HepG2 (cell line): ENCODE results near the gene EPB41L5. TPM values are rescaled to one million over a fixed set of nuclear protein-coding genes. Genes with fewer than 3 reads are reported as not detected.

ENCODE experiments used
- ATAC-seq: fragments of 200-7000 bp; cut with Tn5 transposase; 3 replicates; pipeline ENCODE4 v1.9.1; 2020; ENCODE audit warnings: mild to moderate bottlenecking, moderate library complexity
- BruUV-seq: library from RNA; stranded (reverse); fragments of 400-500 nt; replicated peaks from 2 replicates; lab custom pipeline; 2021; lab: Mats Ljungman, UMichigan
- CTCF ChIA-PET: fragments of 300-600 bp; formaldehyde crosslinking; extraction: SDS; loops from one replicate; lab custom pipeline; 2021; ENCODE audit warnings: low total read pairs, inconsistent platforms, low intra/inter-chr PET ratio; lab: Yijun Ruan, JAX
- POLR2A ChIA-PET: fragments of 350-600 bp; sonication (Branson Sonifier 250); formaldehyde crosslinking; loops from one replicate; lab custom pipeline; 2020; ENCODE audit warnings: antibody characterized with exemption, inconsistent platforms; lab: Yijun Ruan, JAX
- DNase-seq: peaks from one replicate; pipeline ENCODE4 v3.0.0-alpha.2; 2015; ENCODE audit warnings: low spot score
- FAIRE-seq: peaks from 3 replicates; lab custom pipeline; 2011; peaks lifted over from hg19 to GRCh38; lab: Jason Lieb, UNC
- H2AFZ ChIP-seq: one replicate; pipeline ENCODE4 v1.6.1; 2011; ENCODE audit warnings: low read length, inconsistent platforms
- H3K27ac ChIP-seq: fragments of 300-600 bp; 3 replicates; pipeline ENCODE4 v1.8.0; 2011; ENCODE audit warnings: mixed run types, mild to moderate bottlenecking, mixed read lengths, low read length, inconsistent platforms; ENCODE audit not compliant: insufficient read depth; ENCODE audit errors: extremely low read length
- H3K27me3 ChIP-seq, 2 experiments: fragments of 200-600 bp in 1 of 2; 2 replicates in 1 of 2; 3 replicates in 1 of 2; pipeline versions ENCODE4 v1.6.0 to v1.8.0; 2011; ENCODE audit warnings: low read length in 2 of 2, mild to moderate bottlenecking in 2 of 2, moderate library complexity in 2 of 2, inconsistent platforms in 1 of 2; ENCODE audit not compliant: insufficient read depth in 2 of 2, control insufficient read depth in 1 of 2
- H3K36me3 ChIP-seq, 2 experiments: fragments of 200-600 bp in 1 of 2; replicated peaks in 1 of 2; 2 replicates in 1 of 2; 3 replicates in 1 of 2; pipeline versions ENCODE4 v1.5.1 to v1.8.0; 2011; ENCODE audit warnings: low read length in 2 of 2, inconsistent platforms in 1 of 2; ENCODE audit not compliant: insufficient read depth in 2 of 2, control insufficient read depth in 1 of 2
- H3K4me1 ChIP-seq: 2 replicates; pipeline ENCODE4 v1.5.1; 2012; ENCODE audit warnings: low read length, inconsistent platforms; ENCODE audit not compliant: insufficient read depth
- H3K4me2 ChIP-seq: 2 replicates; pipeline ENCODE4 v1.6.0; 2011; ENCODE audit warnings: low read depth, low read length, inconsistent platforms
- H3K4me3 ChIP-seq, 3 experiments: fragments of 200-600 bp in 1 of 3; sonication (generic), shearing (Covaris generic) in 1 of 3; replicated peaks in 1 of 3; 2 replicates each; pipeline ENCODE4 v1.5.1; 2011 to 2016; ENCODE audit warnings: low read length in 3 of 3, inconsistent platforms in 2 of 3, low read depth in 2 of 3, mild to moderate bottlenecking in 2 of 3, control low read depth in 1 of 3, mixed read lengths in 1 of 3; ENCODE audit not compliant: insufficient read depth in 1 of 3
- H3K79me2 ChIP-seq: one replicate; pipeline ENCODE4 v1.6.1; 2011; ENCODE audit warnings: low read length, inconsistent platforms; ENCODE audit not compliant: insufficient read depth
- H3K9ac ChIP-seq: 2 replicates; pipeline ENCODE4 v1.6.0; 2011; ENCODE audit warnings: mild to moderate bottlenecking, low read depth, low read length, inconsistent platforms; ENCODE audit not compliant: insufficient read depth
- H3K9me3 ChIP-seq: 2 replicates; pipeline ENCODE4 v1.5.1; 2012; ENCODE audit warnings: mild to moderate bottlenecking, low read length
- H4K20me1 ChIP-seq: 2 replicates; pipeline ENCODE4 v1.6.0; 2011; ENCODE audit warnings: inconsistent platforms, mild to moderate bottlenecking, low read length, moderate library complexity; ENCODE audit not compliant: insufficient read depth
- KLF12 ChIP-seq: sonication (generic); formaldehyde crosslinking; IDR thresholded peaks from 2 replicates; pipeline ENCODE4 v1.4.0; 2020; ENCODE audit warnings: missing genetic modification reagents, borderline replicate concordance
- MBNL3 ChIP-seq: fragments of 250-450 bp; sonication (Bioruptor Pico); conservative IDR thresholded peaks from 2 replicates; pipeline ENCODE4 v1.8.0; 2022; ENCODE audit warnings: mild to moderate bottlenecking, inconsistent platforms
- PAX8 ChIP-seq: sonication (generic); formaldehyde crosslinking; IDR thresholded peaks from 2 replicates; pipeline ENCODE4 v1.8.0; 2022; ENCODE audit warnings: mild to moderate bottlenecking, missing genetic modification reagents, borderline replicate concordance
- PRMT3 ChIP-seq: sonication (generic); formaldehyde crosslinking; IDR thresholded peaks from 2 replicates; pipeline ENCODE4 v1.8.1; 2022; ENCODE audit warnings: low read depth, mild to moderate bottlenecking, moderate library complexity, missing genetic modification reagents, borderline replicate concordance
- SIX1 ChIP-seq: sonication (generic); formaldehyde crosslinking; IDR thresholded peaks from 2 replicates; pipeline ENCODE4 v1.4.0; 2020; ENCODE audit warnings: missing genetic modification reagents, borderline replicate concordance
- SNAPC2 ChIP-seq: sonication (generic); formaldehyde crosslinking; IDR thresholded peaks from 2 replicates; pipeline ENCODE4 v1.8.1; 2022; ENCODE audit warnings: mild to moderate bottlenecking, missing genetic modification reagents
- ZNF367 ChIP-seq: sonication (generic); formaldehyde crosslinking; IDR thresholded peaks from 2 replicates; pipeline ENCODE4 v1.4.0; 2020; ENCODE audit warnings: missing genetic modification reagents, borderline replicate concordance
- ZNF564 ChIP-seq: sonication (generic); formaldehyde crosslinking; IDR thresholded peaks from 2 replicates; pipeline ENCODE4 v1.8.1; 2023; ENCODE audit warnings: mild to moderate bottlenecking, missing genetic modification reagents
- ZNF788 ChIP-seq: sonication (generic); formaldehyde crosslinking; IDR thresholded peaks from 2 replicates; pipeline ENCODE4 v1.5.0; 2020; ENCODE audit warnings: mild to moderate bottlenecking, missing genetic modification reagents, borderline replicate concordance
- WGBS: methylation state at CpG from one replicate; pipeline ENCODE4 v1.1.6; 2017; ENCODE audit warnings: low lambda C conversion rate; 5-methylcytosine and 5-hydroxymethylcytosine counted together
- in situ Hi-C: cut with HindIII; loops from 2 replicates; pipeline ENCODE4 v1.10.0; 2017; ENCODE audit warnings: low pct_unique_long_range_greater_than_20kb; ENCODE audit not compliant: extremely low pct_ligation_motif_present
- intact Hi-C: fragments of 100-400 bp; cut with micrococcal nuclease; formaldehyde crosslinking; loops from one replicate; pipeline ENCODE4 v1.10.0; 2022; ENCODE audit not compliant: unreplicated experiment
- polyA plus RNA-seq, 8 experiments: library from polyadenylated mRNA; depleted of rRNA in 3 of 8; stranded (reverse) in 7 of 8; unstranded in 1 of 8; fragments of >200 nt; fragmentation: Illumina TruSeq in 4 of 8; extraction: Trizol in 4 of 8; gene quantifications; 2 replicates each; pipeline versions ENCODE4 v1.2.1 to v1.2.3, GENCODE V29; 2011 to 2016; ENCODE audit warnings: low read depth in 4 of 8, missing spikeins in 1 of 8, mixed read lengths in 1 of 8; ENCODE audit not compliant: insufficient read depth in 1 of 8
- total RNA-seq, 5 experiments: library from RNA; depleted of rRNA; stranded (reverse); fragments of >200 nt; fragmentation: Illumina TruSeq; extraction: Trizol; gene quantifications; 2 replicates each; pipeline ENCODE4 v1.2.3, GENCODE V29; 2016; ENCODE audit warnings: low read depth in 1 of 5
- TF ChIP-seq, protein P1 (sequence below), 2 experiments: sonication (generic) in 1 of 2; formaldehyde crosslinking in 1 of 2; IDR thresholded peaks; 2 replicates each; pipeline versions ENCODE4 v1.5.1 to v1.6.1; 2011 to 2020; ENCODE audit warnings: borderline replicate concordance in 1 of 2, low read depth in 1 of 2, low read length in 1 of 2, mild to moderate bottlenecking in 1 of 2, missing genetic modification reagents in 1 of 2, moderate library complexity in 1 of 2
- TF ChIP-seq, protein P2 (sequence below): sonication (generic); formaldehyde crosslinking; IDR thresholded peaks from 2 replicates; pipeline ENCODE4 v1.4.0; 2020; ENCODE audit warnings: low read depth, missing genetic modification reagents
- TF ChIP-seq, protein P3 (sequence below): sonication (generic); formaldehyde crosslinking; IDR thresholded peaks from 2 replicates; pipeline ENCODE4 v1.9.0; 2022; ENCODE audit warnings: missing genetic modification reagents, mild to moderate bottlenecking, borderline replicate concordance
- TF ChIP-seq, protein P4 (sequence below): sonication (generic); IDR thresholded peaks from 2 replicates; pipeline ENCODE4 v1.6.1; 2016; ENCODE audit warnings: low read depth, borderline replicate concordance

The EPB41L5 gene
- total and polyA plus RNA-seq, 2 of the 13 experiments (the other 11 are each of a cell fraction or from before 2014, with no cell fraction given): 40.5 to 47.5 TPM

DNA sequence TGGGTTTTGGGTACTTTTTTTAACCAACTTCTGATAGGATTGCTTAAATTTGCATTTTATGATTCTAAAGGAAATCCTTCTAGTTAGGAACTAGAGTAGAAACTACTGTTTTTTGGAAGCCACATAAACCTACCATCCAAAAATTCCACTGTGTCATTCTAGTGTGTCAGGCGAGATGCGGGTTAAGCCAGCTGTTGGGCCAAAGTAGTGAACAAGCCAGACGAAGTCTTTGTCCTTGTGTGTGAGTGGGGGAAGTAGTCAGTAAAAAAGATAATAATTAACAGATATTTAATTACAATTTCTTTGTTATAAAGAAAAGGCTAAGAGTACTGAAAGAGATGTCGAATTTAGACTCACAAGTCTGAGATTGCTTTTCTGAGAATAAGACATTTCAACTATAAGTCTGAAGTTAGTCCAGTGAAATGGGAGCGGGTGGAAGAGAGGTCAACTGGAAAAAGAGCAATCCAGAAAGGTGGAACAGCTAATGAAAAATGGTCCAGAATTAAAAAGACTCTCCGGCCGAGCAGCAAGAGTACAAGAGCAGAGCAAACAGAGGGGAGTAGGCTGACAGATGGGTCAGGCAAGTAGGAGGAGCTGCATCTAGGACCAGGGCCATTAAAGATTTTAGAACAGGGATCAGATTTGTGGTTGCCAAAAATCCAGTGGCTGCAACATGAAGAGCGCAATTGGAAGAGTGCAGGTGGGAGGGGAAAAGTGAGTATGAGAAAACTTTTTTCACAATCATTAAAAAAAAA lies 1.5 kb downstream of the EPB41L5 start:
- DNase-seq: no peak
- Histone ChIP-seq H3K27me3 (no peaks in the 10 kb centered on the region; a peak in 1 of 5 replicates), H3K36me3 (peaks cover 0 to 4% of the 10 kb centered on the region in 2 experiments; a peak in 1 of 5 replicates), H3K4me3 (peak overlapping the region; percentile 85 to 88 (median 87)), H3K9ac (peak overlapping the region; percentile 92; the same call in 1 of the 2 replicates), H2AFZ (no peak overlapping the region), H3K4me2 (peak overlapping the region; percentile 91), H3K27ac (peak overlapping the region; percentile 96), H3K9me3 (no peaks in the 10 kb centered on the region), H3K79me2 (peaks cover 58% of the 10 kb centered on the region), H4K20me1 (peaks cover 33% of the 10 kb centered on the region), H3K4me1 (peaks cover 54% of the 10 kb centered on the region)
- no peak for FAIRE-seq
- no TSS peak for BruUV-seq
- POLR2A ChIA-PET: interaction anchor here (2.7 kb wide), 1 partner anchor 53 kb away, joined by 16 read pairs; no protein-coding TSS in a partner anchor
- no peak for ATAC-seq
- intact Hi-C loops (loop anchor here (5.0 kb wide), 1 partner anchor 53 kb away; no protein-coding TSS in a partner anchor), in situ Hi-C loops (no loop called here)
- WGBS: 48% methylated on average over 8 of the region's 8 CpGs
- CTCF ChIA-PET: no interaction called here
- TF ChIP-seq SIX1: no peak
- no peak for TF ChIP-seq PRMT3 (CRISPR knock-in tag)
- TF ChIP-seq MBNL3 (CRISPR knock-in tag): no peak
- TF ChIP-seq SNAPC2 (CRISPR knock-in tag): no peak
- no peak for TF ChIP-seq PAX8
- TF ChIP-seq, protein P1, sequence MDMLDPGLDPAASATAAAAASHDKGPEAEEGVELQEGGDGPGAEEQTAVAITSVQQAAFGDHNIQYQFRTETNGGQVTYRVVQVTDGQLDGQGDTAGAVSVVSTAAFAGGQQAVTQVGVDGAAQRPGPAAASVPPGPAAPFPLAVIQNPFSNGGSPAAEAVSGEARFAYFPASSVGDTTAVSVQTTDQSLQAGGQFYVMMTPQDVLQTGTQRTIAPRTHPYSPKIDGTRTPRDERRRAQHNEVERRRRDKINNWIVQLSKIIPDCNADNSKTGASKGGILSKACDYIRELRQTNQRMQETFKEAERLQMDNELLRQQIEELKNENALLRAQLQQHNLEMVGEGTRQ (IDR thresholded peaks at IDR 0.05; ENCODE audit: low read depth, low read length): no peak
- TF ChIP-seq, protein P1 (CRISPR knock-in tag; IDR thresholded peaks at IDR 0.05; ENCODE audit: borderline replicate concordance): no peak
- TF ChIP-seq, protein P2, sequence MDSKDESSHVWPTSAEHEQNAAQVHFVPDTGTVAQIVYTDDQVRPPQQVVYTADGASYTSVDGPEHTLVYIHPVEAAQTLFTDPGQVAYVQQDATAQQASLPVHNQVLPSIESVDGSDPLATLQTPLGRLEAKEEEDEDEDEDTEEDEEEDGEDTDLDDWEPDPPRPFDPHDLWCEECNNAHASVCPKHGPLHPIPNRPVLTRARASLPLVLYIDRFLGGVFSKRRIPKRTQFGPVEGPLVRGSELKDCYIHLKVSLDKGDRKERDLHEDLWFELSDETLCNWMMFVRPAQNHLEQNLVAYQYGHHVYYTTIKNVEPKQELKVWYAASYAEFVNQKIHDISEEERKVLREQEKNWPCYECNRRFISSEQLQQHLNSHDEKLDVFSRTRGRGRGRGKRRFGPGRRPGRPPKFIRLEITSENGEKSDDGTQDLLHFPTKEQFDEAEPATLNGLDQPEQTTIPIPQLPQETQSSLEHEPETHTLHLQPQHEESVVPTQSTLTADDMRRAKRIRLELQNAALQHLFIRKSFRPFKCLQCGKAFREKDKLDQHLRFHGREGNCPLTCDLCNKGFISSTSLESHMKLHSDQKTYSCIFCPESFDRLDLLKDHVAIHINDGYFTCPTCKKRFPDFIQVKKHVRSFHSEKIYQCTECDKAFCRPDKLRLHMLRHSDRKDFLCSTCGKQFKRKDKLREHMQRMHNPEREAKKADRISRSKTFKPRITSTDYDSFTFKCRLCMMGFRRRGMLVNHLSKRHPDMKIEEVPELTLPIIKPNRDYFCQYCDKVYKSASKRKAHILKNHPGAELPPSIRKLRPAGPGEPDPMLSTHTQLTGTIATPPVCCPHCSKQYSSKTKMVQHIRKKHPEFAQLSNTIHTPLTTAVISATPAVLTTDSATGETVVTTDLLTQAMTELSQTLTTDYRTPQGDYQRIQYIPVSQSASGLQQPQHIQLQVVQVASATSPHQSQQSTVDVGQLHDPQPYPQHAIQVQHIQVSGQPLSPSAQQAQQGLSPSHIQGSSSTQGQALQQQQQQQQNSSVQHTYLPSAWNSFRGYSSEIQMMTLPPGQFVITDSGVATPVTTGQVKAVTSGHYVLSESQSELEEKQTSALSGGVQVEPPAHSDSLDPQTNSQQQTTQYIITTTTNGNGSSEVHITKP: no peak
- no peak for TF ChIP-seq KLF12 (CRISPR knock-in tag)
- 0 out of 2 replicates have a peak, but pooled peaks have one; percentile 38 for TF ChIP-seq ZNF564 (CRISPR knock-in tag)
- TF ChIP-seq, protein P3, sequence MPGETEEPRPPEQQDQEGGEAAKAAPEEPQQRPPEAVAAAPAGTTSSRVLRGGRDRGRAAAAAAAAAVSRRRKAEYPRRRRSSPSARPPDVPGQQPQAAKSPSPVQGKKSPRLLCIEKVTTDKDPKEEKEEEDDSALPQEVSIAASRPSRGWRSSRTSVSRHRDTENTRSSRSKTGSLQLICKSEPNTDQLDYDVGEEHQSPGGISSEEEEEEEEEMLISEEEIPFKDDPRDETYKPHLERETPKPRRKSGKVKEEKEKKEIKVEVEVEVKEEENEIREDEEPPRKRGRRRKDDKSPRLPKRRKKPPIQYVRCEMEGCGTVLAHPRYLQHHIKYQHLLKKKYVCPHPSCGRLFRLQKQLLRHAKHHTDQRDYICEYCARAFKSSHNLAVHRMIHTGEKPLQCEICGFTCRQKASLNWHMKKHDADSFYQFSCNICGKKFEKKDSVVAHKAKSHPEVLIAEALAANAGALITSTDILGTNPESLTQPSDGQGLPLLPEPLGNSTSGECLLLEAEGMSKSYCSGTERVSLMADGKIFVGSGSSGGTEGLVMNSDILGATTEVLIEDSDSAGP (CRISPR knock-in tag): no peak
- TF ChIP-seq ZNF788 (CRISPR knock-in tag): 0 out of 2 replicates have a peak, but pooled peaks have one; percentile 38
- no peak for TF ChIP-seq ZNF367 (CRISPR knock-in tag)
- TF ChIP-seq, protein P4, sequence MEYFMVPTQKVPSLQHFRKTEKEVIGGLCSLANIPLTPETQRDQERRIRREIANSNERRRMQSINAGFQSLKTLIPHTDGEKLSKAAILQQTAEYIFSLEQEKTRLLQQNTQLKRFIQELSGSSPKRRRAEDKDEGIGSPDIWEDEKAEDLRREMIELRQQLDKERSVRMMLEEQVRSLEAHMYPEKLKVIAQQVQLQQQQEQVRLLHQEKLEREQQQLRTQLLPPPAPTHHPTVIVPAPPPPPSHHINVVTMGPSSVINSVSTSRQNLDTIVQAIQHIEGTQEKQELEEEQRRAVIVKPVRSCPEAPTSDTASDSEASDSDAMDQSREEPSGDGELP: peak; percentile 32; the same call in 1 of the 2 replicates
